Endodermal cell (in vitro differentiated cells): ENCODE results near the gene BEST3. TPM values are rescaled to one million over a fixed set of nuclear protein-coding genes. Genes with fewer than 3 reads are reported as not detected.
A peak's percentile ranks its signal among the peaks of the same experiment; 100 is the strongest.

Experiments used
- DNase-seq: peaks from one replicate; pipeline ENCODE4 v3.0.0-alpha.2; 2017
- H3K27ac ChIP-seq: 2 replicates; pipeline ENCODE4 v1.5.1; 2013; ENCODE audit warnings: mild to moderate bottlenecking, low read depth, low read length, moderate library complexity
- H3K27me3 ChIP-seq: 2 replicates; pipeline ENCODE4 v1.6.1; 2013; ENCODE audit warnings: mild to moderate bottlenecking, low read length, moderate library complexity; ENCODE audit not compliant: insufficient read depth, control insufficient read depth, poor library complexity, severe bottlenecking
- H3K36me3 ChIP-seq: 2 replicates; pipeline ENCODE4 v1.7.0; 2013; ENCODE audit warnings: mild to moderate bottlenecking, low read length, moderate library complexity; ENCODE audit not compliant: control insufficient read depth, insufficient read depth
- H3K4me1 ChIP-seq: one replicate; pipeline ENCODE4 v1.7.0; 2013; ENCODE audit warnings: low read length; ENCODE audit not compliant: control insufficient read depth, insufficient read depth
- H3K4me3 ChIP-seq: 2 replicates; pipeline ENCODE4 v1.5.1; 2013; ENCODE audit warnings: mild to moderate bottlenecking, low read length, moderate library complexity
- H3K9ac ChIP-seq: 2 replicates; pipeline ENCODE4 v1.6.1; 2013; ENCODE audit warnings: mild to moderate bottlenecking, low read length, moderate library complexity; ENCODE audit not compliant: poor library complexity, severe bottlenecking; ENCODE audit errors: extremely low read depth
- H3K9me3 ChIP-seq: 2 replicates; pipeline ENCODE4 v1.6.1; 2013; ENCODE audit warnings: mild to moderate bottlenecking, low read length, moderate library complexity; ENCODE audit not compliant: control insufficient read depth
- H3K27ac Mint-ChIP-seq: 2 replicates; pipeline ENCODE4 v1.8.0; 2020; ENCODE audit warnings: mixed read lengths
- H3K27me3 Mint-ChIP-seq: 2 replicates; pipeline ENCODE4 v1.8.0; 2021; ENCODE audit warnings: mild to moderate bottlenecking, mixed read lengths; ENCODE audit not compliant: insufficient read depth
- H3K36me3 Mint-ChIP-seq: 2 replicates; pipeline ENCODE4 v1.8.0; 2020; ENCODE audit warnings: low read depth, mixed read lengths
- H3K4me1 Mint-ChIP-seq: 2 replicates; pipeline ENCODE4 v1.8.0; 2020; ENCODE audit warnings: mixed read lengths
- H3K4me3 Mint-ChIP-seq: 2 replicates; pipeline ENCODE4 v1.8.0; 2020; ENCODE audit warnings: mild to moderate bottlenecking, moderate library complexity, mixed read lengths
- H3K9me3 Mint-ChIP-seq: 2 replicates; pipeline ENCODE4 v1.8.0; 2020; ENCODE audit warnings: mild to moderate bottlenecking, mixed read lengths
- CTCF ChIP-seq: fragments of 200-600 bp; sonication (generic); conservative IDR thresholded peaks from 2 replicates; pipeline ENCODE4 v1.5.0; 2021; ENCODE audit warnings: antibody characterized with exemption, mild to moderate bottlenecking
- WGBS, 2 experiments: methylation state at CpG; one replicate each; pipeline versions ENCODE4 v1.1.5 to v1.1.7; 2013; ENCODE audit warnings: missing lambda C conversion rate in 2 of 2, mixed read lengths in 1 of 2; ENCODE audit not compliant: insufficient coverage in 1 of 2, insufficient read length in 1 of 2; 5-methylcytosine and 5-hydroxymethylcytosine counted together
- total RNA-seq, 2 donors: library from RNA; stranded (reverse); fragmentation: NEBNext Ultra II Directional in 1 of 2; extraction: Animal tissue kit (Norgen Biotek cat#: 25700) in 1 of 2; gene quantifications; 2 replicates in 1 of 2; 3 replicates in 1 of 2; pipeline ENCODE4 v1.2.1, GENCODE V29; 2021

The BEST3 gene
- total RNA-seq, 2 donors from 2014 or later, result not detected

- no peaks in the 10 kb centered on the region for H3K9me3 Mint-ChIP-seq
- H3K36me3 Mint-ChIP-seq, result no peaks in the 10 kb centered on the region
- H3K36me3 ChIP-seq, result no peaks in the 10 kb centered on the region
- no peaks in the 10 kb centered on the region for H3K27me3 Mint-ChIP-seq
- no peak overlapping the region for H3K4me3 Mint-ChIP-seq
- peaks cover 19% of the 10 kb centered on the region for H3K4me1 Mint-ChIP-seq
- H3K27ac ChIP-seq, result no peak overlapping the region
- no peak for TF ChIP-seq CTCF
- no peak overlapping the region for H3K27ac Mint-ChIP-seq
- H3K9ac ChIP-seq, result no peak overlapping the region
- 80 to 96% methylated on average over 2 of the region's 2 CpGs for WGBS, 2 experiments
- H3K9me3 ChIP-seq, result no peaks in the 10 kb centered on the region
- no peaks in the 10 kb centered on the region for H3K27me3 ChIP-seq
- no peaks in the 10 kb centered on the region for H3K4me1 ChIP-seq
- H3K4me3 ChIP-seq, result no peak overlapping the region
- no peak for DNase-seq
Observed at GRCh38 chr12:69682110-69682755, 16.9 kb downstream of the BEST3 start.

- no peak for TF ChIP-seq CTCF
- no peak overlapping the region for H3K4me3 ChIP-seq
- 88 to 100% methylated on average over 1 to 4 of the region's 4 CpGs for WGBS, 2 experiments
- Mint-ChIP-seq H3K9me3 (no peaks in the 10 kb centered on the region), H3K36me3 (no peaks in the 10 kb centered on the region), H3K27me3 (no peaks in the 10 kb centered on the region), H3K27ac (no peak overlapping the region), H3K4me3 (no peak overlapping the region), H3K4me1 (peaks cover 18% of the 10 kb centered on the region)
- H3K36me3 ChIP-seq, result no peaks in the 10 kb centered on the region
- no peaks in the 10 kb centered on the region for H3K27me3 ChIP-seq
- H3K9me3 ChIP-seq, result no peaks in the 10 kb centered on the region
- no peak overlapping the region for H3K9ac ChIP-seq
- no peak overlapping the region for H3K27ac ChIP-seq
- no peaks in the 10 kb centered on the region for H3K4me1 ChIP-seq
- DNase-seq, result no peak
Observed at GRCh38 chr12:69679119-69679518, 20.0 kb downstream of the BEST3 start.

GRCh38 chr12:69676257-69677012 is 22.7 kb downstream of the BEST3 start:
- no peak for DNase-seq
- TF ChIP-seq CTCF, result peak; percentile 38
- no peaks in the 10 kb centered on the region for H3K9me3 Mint-ChIP-seq
- H3K27me3 Mint-ChIP-seq, result no peaks in the 10 kb centered on the region
- Histone ChIP-seq H3K27ac (no peak overlapping the region), H3K9me3 (no peaks in the 10 kb centered on the region), H3K36me3 (no peaks in the 10 kb centered on the region), H3K27me3 (no peaks in the 10 kb centered on the region), H3K4me3 (no peak overlapping the region), H3K4me1 (no peaks in the 10 kb centered on the region), H3K9ac (no peak overlapping the region)
- H3K36me3 Mint-ChIP-seq, result no peaks in the 10 kb centered on the region
- H3K4me1 Mint-ChIP-seq, result peaks cover 2% of the 10 kb centered on the region
- WGBS, 2 experiments, result 92 to 96% methylated on average over 8 of the region's 8 CpGs
- no peak overlapping the region for H3K4me3 Mint-ChIP-seq
- no peak overlapping the region for H3K27ac Mint-ChIP-seq
